ENCODE results near the gene NAA16.
"Not testable (repeated sequence)": the region's sequence is repeated elsewhere in the genome, so short reads cannot be mapped to it uniquely, and the experiment has no call there.

NAA16 gene

DNA sequence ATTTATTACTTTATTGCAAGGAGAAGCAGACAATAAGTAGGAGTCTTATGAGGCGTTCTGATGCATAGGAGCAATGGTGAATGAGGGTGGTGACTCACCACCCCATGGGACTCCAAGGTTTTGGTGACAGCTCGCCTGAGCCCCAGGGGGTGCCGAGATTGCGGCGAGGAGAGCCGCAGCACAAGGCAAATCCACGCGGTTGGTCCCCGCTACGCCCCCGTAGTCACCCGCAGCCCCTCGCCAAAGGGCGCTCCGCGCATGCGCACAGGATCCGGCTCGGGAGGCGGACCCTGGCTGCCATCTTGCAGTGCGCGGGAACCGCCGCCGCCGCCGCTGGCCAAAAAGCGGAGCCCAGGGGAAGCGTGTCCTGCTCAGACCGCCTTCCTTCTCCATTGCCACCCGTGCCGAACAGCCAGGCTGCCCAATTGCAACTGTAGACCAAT lies at the start of gene NAA16:
NAA16 (plus strand) TSS at position 305 of the 443 bp plus-strand sequence. CDS start 262 bp downstream, outside the sequence.
- peak; percentile 78 to 82 for DNase-seq

DNA sequence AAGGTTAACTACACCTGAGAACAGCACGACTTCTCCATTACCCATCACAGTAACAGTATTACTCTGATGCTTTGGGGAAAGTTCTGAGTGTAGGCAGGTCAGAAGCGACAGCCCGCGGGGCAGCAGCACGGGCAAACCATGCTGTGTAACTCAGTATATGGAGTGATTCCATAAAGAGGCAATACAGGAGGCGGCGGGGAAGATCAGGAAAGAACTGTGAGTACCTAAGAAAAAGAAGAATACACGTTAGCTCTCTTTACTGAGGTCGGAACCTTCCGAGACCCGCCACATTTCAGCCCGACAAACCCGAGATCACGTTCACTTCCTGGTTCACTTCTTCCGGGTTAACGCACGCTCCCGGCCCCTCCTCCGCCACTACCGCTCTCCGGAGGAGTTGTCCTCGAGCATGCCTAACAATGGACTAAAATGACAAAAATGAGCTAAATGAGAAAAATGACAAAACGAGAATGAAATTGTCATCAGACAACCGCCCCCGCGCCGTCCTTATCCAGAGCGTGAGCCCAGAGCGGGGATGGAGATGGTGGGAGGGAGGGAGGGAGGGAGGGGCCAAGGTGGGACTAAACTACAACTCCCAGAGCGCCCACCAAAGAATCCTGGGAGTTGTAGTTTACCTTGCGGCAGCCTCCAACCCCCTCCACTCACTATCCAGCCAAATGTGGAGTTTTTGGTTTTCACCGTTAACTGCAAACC lies 47.7 kb upstream of the NAA16 start, which contains the start of gene MTRF1:
MTRF1 (minus strand) TSS at position 316 of the 711 bp plus-strand sequence. CDS start 2,669 bp downstream, outside the sequence.
- peak; percentile 89 to 90 for DNase-seq

DNA sequence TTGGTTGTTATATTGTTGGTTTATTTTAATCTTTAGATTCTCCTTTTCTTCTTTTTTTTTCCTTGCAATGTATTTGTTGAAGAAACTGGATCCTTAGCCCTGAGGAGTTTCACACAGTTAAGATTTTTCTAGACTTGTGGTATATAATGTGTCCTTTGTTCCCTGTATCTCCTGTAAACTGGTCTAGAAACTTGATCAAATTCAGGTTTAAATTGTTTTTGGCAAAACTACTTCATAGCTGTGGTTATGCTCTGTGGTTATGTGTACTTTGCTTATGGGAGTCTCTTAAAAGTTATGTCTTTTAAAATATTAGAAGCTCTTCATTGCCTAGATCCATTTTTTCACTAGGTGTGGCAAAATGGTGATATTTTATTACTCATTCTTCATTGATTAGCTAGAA lies 44.0 kb upstream of the NAA16 start:
- no peak for DNase-seq

DNA sequence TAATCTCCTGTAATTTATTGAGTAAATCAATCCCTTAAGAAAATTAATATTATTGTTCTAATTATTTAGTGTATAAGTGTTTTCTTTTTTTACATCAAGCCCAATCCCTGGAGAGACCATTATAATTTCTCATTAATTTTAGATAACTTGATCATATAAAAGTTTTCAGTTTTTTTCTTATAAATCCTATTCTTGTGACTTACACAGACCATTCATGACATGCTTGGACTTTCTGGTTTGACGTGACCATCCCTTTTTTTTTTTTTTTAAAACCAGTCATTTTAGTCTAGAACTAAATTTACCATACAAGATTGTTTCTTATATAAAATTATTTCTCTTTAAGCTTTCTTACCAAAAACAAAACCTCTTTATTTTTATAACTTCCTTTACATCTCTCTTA lies 42.3 kb upstream of the NAA16 start:
- DNase-seq: peak in 1 of 2 experiments; percentile 11

DNA sequence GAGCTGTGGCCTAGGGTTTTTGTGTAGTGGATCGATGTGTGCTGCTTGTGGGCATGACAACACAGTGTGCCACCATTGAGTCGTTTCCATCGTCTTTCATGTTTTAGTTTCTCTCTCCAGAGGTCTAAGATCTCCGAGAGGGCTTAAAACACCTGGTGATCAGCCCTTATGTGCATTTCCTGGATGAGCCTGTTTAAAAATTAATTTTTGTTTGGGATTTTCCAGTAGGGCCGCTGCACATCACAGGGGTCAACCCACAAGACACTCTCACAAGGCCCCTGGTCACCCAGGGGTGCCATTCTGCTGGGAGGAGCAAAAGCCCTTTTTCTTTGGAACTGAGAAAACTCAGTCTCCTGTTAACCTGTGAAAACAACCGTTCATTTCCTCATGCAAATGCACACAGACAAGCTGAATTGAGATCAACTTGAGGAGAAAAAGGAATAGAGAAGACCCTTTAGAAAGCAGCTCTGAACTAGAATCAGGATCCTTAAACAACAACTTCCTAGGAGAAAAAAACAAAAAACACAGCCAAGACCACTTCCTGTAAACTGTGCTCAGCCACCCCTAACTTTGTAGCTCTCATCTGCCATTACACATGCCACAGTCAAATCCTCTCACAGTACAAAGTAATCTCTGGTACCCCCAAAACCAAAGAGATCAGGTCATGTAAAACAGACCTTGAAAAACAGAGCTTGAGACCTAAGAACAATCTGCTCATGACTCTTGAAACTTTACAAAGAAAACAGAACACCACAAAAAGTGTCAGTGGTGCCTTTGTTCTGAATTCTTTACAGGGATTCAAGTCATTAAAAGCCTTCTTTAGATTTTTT lies 39.4 kb upstream of the NAA16 start:
- no peak for DNase-seq

DNA sequence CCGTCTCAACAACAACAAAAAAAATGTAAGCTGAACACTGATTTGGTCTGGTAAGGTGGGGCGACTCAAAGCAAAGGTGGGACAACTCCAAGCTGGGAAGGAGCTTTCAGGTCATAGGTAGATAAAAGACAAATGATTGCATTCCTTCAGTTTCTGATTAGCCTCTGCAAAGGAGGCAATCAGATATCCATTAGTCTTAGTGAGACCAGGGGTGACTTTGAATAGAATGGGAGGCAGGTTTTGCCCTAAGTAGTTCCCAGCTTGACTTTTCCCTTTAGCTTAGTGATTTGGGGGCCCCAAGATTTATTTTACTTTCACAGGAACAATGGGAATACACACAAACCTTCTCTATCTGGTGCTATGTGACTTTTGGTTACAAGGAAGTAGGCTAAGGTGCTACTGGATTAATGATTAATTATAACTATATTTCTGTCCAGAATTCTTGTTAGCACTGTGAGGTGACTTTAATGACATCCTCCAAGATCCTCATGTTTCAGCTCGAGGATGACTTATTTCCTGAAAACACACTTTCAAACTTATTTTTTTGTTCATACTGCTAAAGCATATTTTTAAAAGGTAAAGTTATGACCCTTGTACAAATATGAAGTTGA lies 37.1 kb upstream of the NAA16 start:
- no peak for DNase-seq

DNA sequence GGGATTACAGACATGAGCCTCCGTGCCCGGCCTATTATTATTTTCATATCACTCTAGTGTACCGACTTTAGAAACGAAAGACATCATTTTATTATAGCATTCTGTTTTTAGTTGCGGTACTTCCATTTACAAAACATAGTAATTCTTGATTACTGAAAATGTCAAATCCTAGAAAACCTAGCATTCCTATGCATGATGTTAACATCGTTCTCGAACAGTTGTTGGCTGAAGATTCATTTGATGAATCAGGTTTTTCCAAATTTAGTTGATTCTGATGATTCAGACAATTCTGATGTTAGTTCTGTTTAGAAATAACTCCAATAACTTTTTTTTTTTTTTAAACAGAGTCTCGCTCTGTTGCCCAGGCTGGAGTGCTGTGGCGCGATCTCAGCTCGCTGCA lies 36.2 kb upstream of the NAA16 start:
- DNase-seq: no peak

DNA sequence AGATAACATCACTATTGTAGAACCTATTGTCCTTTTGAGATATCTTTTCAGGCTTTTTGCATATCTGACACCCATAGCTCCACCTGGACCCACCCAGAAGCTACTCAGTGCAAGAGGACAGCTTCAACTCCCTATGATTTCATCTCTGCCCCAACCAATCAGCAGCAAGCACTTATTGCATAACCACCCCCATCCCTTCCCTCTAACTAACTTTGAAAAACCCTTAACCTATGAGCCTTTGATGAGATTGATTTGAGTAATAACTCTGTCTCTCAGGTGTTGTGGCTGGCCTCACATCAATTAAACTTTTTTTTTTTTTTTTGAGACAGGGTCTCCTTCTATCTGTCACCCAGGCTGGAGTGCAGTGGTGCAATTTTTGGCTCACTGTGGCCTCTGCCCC lies 34.2 kb upstream of the NAA16 start:
- DNase-seq: no peak

DNA sequence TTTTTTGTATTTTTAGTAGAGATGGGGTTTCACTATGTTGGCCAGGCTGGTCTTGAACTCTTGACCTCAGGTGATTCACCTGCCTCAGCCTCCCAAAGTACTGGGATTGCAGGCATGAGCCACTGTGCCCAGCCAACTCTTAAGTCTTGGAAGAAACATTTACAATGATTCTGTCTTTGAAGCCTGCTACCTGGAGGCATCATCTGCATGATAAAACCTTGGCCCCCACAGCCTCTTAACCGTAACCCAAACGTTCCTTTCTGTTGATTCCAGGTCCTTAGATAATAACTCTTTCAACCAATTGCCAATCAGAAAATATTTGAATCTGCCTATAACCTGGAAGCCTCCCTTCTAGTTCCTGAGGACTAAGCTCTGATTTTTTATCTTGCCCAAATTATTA lies 31.9 kb upstream of the NAA16 start:
- DNase-seq: not testable (repeated sequence)

DNA sequence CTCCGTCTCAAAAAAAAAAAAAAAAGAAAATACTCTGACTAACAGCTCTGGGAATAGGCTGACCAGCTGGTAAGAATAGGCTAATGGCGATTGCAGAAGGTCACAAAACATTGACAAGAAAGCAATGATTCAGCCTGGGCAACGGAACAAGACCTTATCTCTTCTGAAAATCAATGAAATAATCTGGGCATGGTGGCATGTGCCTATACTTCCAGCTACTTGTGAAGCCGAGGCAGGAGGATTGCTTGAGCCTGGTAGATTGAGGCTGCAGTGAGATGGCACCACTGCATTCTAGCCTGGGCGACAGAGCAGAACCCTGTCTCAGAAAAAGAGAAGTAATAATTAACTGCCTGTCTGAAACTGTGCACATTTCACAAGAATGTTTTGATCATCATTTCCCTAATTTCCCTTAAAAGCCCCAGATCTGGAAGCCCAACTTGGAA lies 28.9 kb upstream of the NAA16 start:
- peak; percentile 77 to 84 for DNase-seq

DNA sequence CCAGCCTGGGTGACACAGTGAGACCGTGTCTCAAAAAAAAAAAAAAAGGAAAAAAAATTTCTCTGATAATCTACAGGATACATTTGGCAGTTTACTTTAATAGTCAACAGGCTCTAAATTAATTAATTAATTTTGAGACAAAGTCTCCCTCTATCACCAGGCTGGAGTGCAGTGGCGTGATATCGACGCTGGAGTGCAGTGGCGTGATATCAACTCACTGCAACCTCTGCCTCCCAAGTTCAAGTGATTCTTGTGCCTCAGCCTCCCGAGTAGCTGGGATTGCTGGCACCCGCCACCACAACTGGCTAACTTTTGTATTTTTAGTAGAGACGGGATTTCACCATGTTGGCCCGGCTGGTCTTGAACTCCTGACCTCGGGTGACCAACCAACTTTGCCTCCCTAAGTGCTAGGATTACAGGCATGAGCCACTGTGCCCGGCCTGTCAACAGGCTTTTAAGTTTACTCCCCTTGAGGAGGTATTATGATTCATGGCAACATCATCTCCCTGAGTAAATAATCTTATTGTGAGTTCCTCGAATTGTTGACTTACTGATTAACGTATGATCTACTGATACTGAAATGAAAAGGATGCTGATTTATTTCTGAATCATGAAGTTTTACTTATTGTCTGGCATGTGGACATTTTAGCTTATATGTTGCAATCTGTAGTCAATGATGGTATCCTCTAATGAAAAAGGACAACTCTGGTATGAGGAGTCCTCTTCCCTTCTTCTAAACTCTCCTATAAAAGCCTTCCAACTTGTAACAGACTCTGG lies 26.4 kb upstream of the NAA16 start:
- no peak for DNase-seq

DNA sequence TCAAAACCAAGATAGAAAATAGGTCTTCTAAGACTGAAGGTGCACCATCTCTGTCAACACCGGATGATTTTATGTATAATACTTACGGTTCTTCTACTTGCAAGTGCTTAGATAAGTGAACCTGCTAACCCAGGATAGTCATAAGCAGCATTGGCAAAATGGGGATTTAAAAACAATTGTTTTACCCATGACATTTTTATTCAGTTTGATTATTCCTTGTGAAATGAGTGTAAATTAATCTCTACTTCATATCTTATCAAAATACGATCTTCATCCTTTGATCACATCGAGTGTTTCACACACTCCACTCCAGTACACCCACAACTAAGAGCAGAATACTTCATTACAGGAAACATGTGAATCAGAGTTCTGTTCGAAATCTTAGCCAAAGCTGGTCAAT lies 24.7 kb upstream of the NAA16 start:
- no peak for DNase-seq

DNA sequence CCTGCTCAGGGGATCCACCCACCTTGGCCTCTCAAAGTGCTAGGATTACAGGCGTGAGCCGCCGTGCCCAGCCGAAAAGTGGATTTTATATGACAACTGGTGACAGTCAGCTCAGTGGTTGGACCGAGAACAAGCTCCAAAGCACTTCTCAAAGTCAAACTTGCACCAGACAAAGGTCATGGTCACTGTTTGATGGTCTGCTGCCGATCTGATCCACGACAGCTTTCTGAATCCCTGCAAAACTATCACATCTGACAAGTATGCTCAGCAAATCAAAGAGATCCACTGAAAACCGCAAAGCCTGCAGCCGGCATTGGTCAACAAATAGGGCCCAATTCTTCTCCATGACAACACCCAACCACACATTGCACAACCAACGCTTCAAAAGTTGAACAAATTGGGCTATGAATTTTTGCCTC lies 21.6 kb upstream of the NAA16 start:
- DNase-seq: peak in 1 of 2 experiments; percentile 28

DNA sequence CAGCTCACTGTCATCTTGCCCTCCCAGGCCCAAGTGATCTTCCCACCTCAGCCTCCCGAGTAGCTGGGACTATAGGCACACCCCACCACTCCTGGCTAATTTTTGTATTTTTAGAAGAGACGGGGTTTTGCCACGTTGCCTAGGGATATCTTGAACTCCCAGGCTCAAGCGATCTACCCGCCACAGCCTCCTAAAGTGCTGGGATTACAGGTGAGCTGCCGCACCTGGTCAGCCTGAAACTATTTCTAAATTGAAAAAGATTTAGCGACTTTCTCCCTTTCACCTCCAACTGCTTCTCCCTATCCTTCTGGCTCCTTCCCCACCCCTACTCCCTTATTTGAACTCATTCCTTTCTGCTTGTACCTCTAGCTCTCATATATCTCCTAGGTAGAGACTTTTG lies 19.8 kb upstream of the NAA16 start:
- DNase-seq: no peak

DNA sequence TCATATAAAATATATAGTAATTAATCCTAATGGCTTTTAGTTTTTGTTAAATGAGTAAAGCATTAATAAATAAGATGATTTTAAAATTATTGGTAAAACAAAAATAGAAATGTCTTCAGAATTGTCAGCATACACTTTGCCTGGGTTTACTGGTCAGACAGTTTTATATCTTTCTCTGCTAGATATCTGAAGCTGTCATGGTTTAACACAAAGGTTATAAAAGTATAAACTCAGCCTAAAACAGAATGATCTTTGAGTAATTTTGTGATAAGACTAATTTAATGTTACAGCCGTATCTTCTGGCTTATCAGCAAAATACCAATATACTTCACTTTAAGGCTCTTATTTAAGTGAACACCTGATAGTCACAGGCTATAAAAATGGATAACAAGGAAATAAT lies 17.8 kb upstream of the NAA16 start:
- DNase-seq: no peak

DNA sequence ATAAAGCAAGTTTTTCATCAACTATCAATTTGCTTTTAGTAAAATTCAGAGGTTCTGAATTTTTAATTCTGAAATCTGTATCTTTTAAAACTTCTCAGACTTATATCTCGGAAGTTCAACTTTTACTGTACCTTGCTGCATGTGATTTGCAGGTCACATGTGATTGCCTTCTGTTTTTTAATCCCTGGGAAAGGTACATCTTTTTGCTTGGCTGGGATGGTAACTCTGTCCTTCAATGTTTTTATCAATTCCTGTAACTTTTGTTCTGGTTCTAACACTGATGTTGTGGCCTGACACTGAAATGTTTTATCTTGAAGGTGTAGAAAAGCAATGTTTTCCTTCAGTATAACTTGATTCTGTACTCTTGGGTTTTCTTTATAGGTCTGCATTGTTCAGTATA lies 16.2 kb upstream of the NAA16 start:
- DNase-seq: no peak

DNA sequence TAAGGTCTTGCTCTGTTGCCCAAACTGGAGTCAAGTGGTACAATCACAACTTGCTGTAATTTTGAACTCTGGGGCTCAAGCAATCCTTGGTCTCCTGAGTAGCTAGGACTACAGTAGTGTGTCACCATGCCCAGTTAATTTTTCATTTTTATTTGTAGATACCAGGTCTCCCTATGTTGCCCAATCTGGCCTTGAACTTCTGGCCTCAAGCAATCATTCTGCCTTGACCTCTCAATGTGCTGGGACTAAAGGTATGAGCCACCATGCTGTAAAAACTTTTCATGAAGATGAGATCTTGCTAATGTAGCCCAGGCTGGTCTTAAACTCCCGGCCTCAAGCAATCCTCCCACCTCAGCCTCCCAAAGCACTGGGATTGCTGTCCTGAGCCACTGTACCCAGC lies 15.1 kb upstream of the NAA16 start:
- no peak for DNase-seq

DNA sequence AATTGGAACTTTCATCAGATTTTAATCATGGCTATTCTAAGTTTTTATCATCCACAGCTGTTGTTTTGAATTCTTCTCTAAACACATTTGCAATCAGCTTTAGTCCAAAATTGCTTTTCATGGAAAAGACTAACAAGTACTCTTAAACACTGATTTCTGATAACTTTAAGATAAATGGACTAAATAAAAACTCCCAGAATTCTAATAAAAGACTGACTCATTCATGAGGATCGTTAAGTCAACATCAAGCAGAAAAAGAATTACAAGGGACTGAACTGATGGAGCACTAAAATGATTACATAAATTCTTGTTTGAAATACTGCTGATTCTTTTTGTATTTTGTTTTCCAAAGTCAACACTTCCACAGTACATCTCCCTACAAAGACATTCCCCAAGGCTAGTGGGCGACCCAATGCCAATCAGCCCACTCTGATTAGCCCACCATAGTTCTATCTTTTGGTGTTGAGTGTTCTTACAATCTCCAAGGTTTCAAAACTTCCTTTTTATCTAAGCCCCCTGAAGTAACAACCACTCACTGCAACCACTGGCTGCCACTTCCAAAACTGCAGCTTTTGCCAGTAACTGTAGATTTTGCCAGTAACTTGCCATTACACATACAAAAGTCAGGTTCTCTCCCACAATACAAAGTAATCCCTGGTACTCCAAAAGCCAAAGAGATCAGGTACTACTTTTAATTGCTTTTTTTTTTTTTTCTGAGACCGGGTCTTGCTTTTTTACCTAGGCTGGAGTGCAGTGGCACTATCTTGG lies 14.0 kb upstream of the NAA16 start:
- no peak for DNase-seq

DNA sequence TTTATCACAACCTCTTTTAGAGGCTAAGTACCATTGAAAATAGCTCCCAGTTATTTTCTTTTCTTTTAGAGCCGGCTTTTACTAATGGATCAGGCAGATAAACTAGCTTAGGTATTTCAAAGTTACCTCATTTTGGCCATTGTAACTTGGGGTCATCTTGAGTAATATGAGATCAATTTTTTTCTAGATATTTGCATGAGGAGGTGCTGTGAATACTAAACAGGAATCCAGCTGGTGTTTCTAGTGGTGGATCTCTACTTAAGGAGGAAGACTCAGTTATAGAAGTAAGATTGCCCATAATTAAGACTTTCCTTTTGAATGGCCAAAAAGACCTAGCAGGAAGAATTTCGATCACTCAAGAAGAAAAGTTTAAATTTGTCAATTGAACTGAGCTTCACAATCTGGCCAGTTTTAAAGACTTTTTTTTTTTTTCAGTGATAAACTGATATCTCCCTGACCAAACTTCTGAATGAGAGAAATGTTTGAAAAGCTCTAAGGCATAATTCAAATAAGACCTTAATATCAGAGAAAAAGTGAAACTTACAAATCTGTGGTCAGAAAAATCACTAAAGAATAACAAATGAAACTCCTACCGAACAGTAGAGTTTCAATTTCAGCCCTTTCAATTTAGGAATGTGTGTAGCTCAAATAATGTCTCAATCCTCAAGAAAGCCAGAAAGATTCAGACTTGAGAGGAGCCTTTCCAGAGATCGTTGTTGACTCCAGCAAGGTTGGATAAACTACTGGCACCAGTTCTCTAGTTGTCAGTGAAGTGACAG lies 11.6 kb upstream of the NAA16 start:
- no peak for DNase-seq

DNA sequence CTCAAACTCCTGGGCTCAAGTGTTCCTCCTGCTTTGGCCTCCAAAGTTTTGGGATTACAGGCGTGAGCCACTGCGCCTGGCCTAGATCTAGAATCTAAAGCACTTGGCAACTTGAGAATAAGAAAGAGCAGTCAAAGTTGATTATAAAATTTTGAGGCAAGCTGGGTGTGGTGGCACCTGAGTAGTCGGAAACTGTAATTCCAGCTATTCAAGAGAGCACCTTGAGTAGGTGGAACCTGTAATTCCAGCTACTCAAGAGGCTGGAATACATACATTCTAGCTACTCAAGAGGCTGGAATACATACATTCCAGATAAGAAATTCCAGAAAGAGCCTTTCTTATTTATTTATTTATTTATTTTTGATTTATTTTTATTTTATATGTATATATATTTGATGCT lies 8.3 kb upstream of the NAA16 start:
- DNase-seq: no peak

DNA sequence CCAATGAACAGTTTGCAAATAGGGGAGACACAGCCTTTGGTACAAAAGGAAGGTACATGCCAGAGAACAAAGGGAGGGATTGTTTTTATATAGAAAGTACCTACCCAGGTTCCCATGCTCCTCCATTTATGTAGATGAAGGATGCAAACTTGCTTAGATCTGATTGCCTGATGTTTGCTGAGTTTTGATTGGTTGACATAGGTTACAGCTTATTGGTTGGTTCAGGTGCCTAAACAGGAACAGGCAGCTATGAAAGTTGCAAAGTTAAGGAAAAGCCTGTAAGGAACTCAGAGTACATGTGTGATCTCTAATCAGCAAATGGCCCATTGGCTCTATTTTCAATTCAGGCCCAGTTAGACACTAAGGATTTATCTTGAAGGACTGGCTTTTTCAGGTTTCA lies 6.5 kb upstream of the NAA16 start:
- DNase-seq: no peak

Data from AML-193 (cell line).